Lower leg skin (tissue), 3 donors: ENCODE measurements around the gene PLAC8L1.

Experiments used
- POLR2A ChIP-seq, 2 donors: fragments of 450-650 bp; IDR thresholded peaks; one replicate each; pipeline ENCODE4 v1.6.1; 2016 to 2017; ENCODE audit warnings: antibody characterized with exemption in 2 of 2, mild to moderate bottlenecking in 1 of 2, moderate library complexity in 1 of 2
- TF ChIP-seq, protein P1 (sequence below), 3 donors: fragments of 450-650 bp; IDR thresholded peaks; one replicate each; pipeline ENCODE4 v1.5.1; 2016; ENCODE audit warnings: antibody characterized with exemption in 3 of 3, mild to moderate bottlenecking in 3 of 3, moderate library complexity in 2 of 3

- TF ChIP-seq POLR2A (IDR thresholded peaks at IDR 0.05), result no peak
- TF ChIP-seq, protein P1, sequence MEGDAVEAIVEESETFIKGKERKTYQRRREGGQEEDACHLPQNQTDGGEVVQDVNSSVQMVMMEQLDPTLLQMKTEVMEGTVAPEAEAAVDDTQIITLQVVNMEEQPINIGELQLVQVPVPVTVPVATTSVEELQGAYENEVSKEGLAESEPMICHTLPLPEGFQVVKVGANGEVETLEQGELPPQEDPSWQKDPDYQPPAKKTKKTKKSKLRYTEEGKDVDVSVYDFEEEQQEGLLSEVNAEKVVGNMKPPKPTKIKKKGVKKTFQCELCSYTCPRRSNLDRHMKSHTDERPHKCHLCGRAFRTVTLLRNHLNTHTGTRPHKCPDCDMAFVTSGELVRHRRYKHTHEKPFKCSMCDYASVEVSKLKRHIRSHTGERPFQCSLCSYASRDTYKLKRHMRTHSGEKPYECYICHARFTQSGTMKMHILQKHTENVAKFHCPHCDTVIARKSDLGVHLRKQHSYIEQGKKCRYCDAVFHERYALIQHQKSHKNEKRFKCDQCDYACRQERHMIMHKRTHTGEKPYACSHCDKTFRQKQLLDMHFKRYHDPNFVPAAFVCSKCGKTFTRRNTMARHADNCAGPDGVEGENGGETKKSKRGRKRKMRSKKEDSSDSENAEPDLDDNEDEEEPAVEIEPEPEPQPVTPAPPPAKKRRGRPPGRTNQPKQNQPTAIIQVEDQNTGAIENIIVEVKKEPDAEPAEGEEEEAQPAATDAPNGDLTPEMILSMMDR (IDR thresholded peaks at IDR 0.05), result no peak
Measured at GRCh38 chr5:146073239-146073900, 32.0 kb downstream of the PLAC8L1 start.
